ENCODE results near the gene GPR108. TPM values are rescaled to one million over a fixed set of nuclear protein-coding genes. Genes with fewer than 3 reads are reported as not detected.

GPR108 gene
- polyA plus RNA-seq, 1 of the 3 experiments (the other 2 are of a cell fraction), result 54.2 TPM

- Histone ChIP-seq H3K36me3 (replicated peaks in 1 of 2; ENCODE audit: control insufficient read depth in 1 of 2, insufficient read depth in 2 of 2, low read length in 1 of 2) (no peaks in the 10 kb centered on the region), H3K9me2 (no peaks in the 10 kb centered on the region), H3K4me3 (ENCODE audit: low read depth in 2 of 2, low read length in 1 of 2) (no peak overlapping the region), H2AFZ (ENCODE audit: low read depth) (no peak overlapping the region), H3K79me2 (ENCODE audit: insufficient read depth) (no peaks in the 10 kb centered on the region), H3K27ac (ENCODE audit: low read depth in 2 of 2, low read length in 1 of 2) (no peak overlapping the region), H3K27me3 (ENCODE audit: insufficient read depth) (peaks cover 20% of the 10 kb centered on the region), H3F3A (replicated peaks; ENCODE audit: insufficient read depth) (peaks cover 6% of the 10 kb centered on the region), H4K20me1 (ENCODE audit: insufficient read depth) (no peaks in the 10 kb centered on the region), H3K9me3 (no peaks in the 10 kb centered on the region), H3K4me2 (no peak overlapping the region), H3K4me1 (ENCODE audit: control insufficient read depth in 1 of 2, insufficient read depth in 2 of 2, low read depth in 1 of 2, low read length in 1 of 2) (no peaks in the 10 kb centered on the region), H3K9ac (no peak overlapping the region)
- WGBS (ENCODE audit: low lambda C conversion rate), result 32% methylated on average over 10 of the region's 10 CpGs
- ChIA-PET POLR2A (no interaction called here), CTCF (no interaction called here)
- TF ChIP-seq MEF2A (IDR thresholded peaks at IDR 0.05; ENCODE audit: borderline replicate concordance, low read depth) (no peak), NFIC (IDR thresholded peaks at IDR 0.05; ENCODE audit: borderline replicate concordance) (no peak), CTCF (IDR thresholded peaks at IDR 0.05) (peak; percentile 26), REST (IDR thresholded peaks at IDR 0.05; ENCODE audit: low read depth, low read length) (no peak)
- no peak for DNase-seq
Measured at GRCh38 chr19:6717036-6717435, 20.3 kb downstream of the GPR108 start.

GRCh38 chr19:6716610-6716970, 20.8 kb downstream of the GPR108 start:
- Histone ChIP-seq H3K4me2 (no peak overlapping the region), H3K27ac (ENCODE audit: low read depth in 2 of 2, low read length in 1 of 2) (no peak overlapping the region), H3K9me3 (no peaks in the 10 kb centered on the region), H3K27me3 (ENCODE audit: insufficient read depth) (peaks cover 20% of the 10 kb centered on the region), H3F3A (replicated peaks; ENCODE audit: insufficient read depth) (peaks cover 6% of the 10 kb centered on the region), H3K9me2 (no peaks in the 10 kb centered on the region), H3K79me2 (ENCODE audit: insufficient read depth) (no peaks in the 10 kb centered on the region), H4K20me1 (ENCODE audit: insufficient read depth) (no peaks in the 10 kb centered on the region), H3K4me1 (ENCODE audit: control insufficient read depth in 1 of 2, insufficient read depth in 2 of 2, low read depth in 1 of 2, low read length in 1 of 2) (no peaks in the 10 kb centered on the region), H3K36me3 (replicated peaks in 1 of 2; ENCODE audit: control insufficient read depth in 1 of 2, insufficient read depth in 2 of 2, low read length in 1 of 2) (no peaks in the 10 kb centered on the region), H2AFZ (ENCODE audit: low read depth) (no peak overlapping the region), H3K9ac (no peak overlapping the region), H3K4me3 (ENCODE audit: low read depth in 2 of 2, low read length in 1 of 2) (no peak overlapping the region)
- ChIA-PET POLR2A (no interaction called here), CTCF (no interaction called here)
- WGBS (ENCODE audit: low lambda C conversion rate), result 51% methylated on average over 6 of the region's 6 CpGs
- TF ChIP-seq RCOR1 (IDR thresholded peaks at IDR 0.05; ENCODE audit: low read length), result no peak
- no peak for TF ChIP-seq EZH2phosphoT487 (IDR thresholded peaks at IDR 0.05; ENCODE audit: borderline replicate concordance, low read depth)
- no peak for TF ChIP-seq FOSL2 (IDR thresholded peaks at IDR 0.05; ENCODE audit: borderline replicate concordance, low read depth)
- TF ChIP-seq PBX3 (IDR thresholded peaks at IDR 0.05), result no peak
- no peak for TF ChIP-seq ZBTB33 (IDR thresholded peaks at IDR 0.05; ENCODE audit: borderline replicate concordance, low read depth)
- TF ChIP-seq FOXJ3 (CRISPR knock-in tag; IDR thresholded peaks at IDR 0.05), result no peak
- TF ChIP-seq MXI1 (IDR thresholded peaks at IDR 0.05; ENCODE audit: low read depth, low read length), result no peak
- no peak for TF ChIP-seq ELF1 (IDR thresholded peaks at IDR 0.05)
- no peak for TF ChIP-seq RXRA (IDR thresholded peaks at IDR 0.05; ENCODE audit: borderline replicate concordance, low read depth)
- no peak for DNase-seq

Measured in SK-N-SH (cell line).